SH-SY5Y (cell line): Measurements from ENCODE around the gene FOXK1.

Experiments used
- GATA2 ChIP-seq: IDR thresholded peaks from 2 replicates; pipeline ENCODE4 v1.6.1; 2011; ENCODE audit warnings: mild to moderate bottlenecking, low read depth, low read length
- GATA3 ChIP-seq: IDR thresholded peaks from 2 replicates; pipeline ENCODE4 v1.6.1; 2011; ENCODE audit warnings: low read depth, mild to moderate bottlenecking, low read length, moderate library complexity

Gene FOXK1

GRCh38 chr7:4706384-4707216 is 24.5 kb downstream of the FOXK1 start:
- TF ChIP-seq GATA3 (no peak), GATA2 (no peak)

DNA sequence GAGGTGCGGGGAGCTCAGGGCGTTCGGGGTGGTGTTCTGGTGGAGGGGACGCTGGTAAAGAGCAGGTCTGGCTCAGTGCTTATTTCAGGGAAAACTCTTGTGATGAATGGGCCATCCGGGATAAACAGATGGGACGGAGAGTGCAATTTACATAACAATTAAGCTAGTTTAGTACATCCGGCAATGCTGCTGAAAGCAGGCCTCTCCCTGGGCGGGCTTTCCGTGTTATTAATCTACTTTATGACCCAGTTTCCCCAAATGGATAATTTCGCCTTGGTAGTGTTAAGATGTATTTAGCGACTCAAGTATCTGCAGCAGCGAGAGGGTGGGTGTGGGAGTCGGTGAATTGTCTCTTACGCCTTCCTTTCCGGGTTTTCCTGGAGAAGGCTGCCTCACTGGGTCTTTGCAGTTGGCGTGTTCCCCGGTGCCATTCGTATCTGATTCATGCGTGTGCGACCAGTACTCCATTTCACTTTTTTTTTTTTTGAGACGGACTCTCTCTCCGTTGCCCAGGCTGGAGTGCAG is 25.2 kb downstream of the FOXK1 start:
- no peak for TF ChIP-seq GATA2

GRCh38 chr7:4707980-4708411 is 25.9 kb downstream of the FOXK1 start:
- TF ChIP-seq GATA3: no peak
- TF ChIP-seq GATA2: no peak

DNA sequence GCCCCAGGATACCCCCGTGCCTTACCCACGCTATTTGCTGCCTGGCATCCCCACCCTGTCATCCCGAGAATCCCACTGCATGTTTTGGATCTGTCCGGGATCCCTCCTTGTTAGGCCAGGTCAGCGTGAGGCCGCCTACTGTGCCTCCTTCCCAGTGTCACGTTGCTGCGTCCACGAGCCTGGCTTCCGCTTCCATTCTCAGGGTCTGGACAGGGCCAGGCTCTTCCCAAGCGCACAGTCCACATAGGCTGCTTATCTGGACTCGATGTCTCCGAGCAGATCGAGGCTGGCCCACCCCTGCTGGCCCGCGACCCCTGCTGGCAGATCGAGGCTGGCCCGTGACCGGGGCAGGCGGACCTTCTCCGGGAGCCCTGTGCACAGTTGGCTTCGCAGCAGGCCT is 27.1 kb downstream of the FOXK1 start:
- TF ChIP-seq GATA2: no peak
- TF ChIP-seq GATA3: no peak

GRCh38 chr7:4711093-4711492 is 29.0 kb downstream of the FOXK1 start:
- no peak for TF ChIP-seq GATA2
- TF ChIP-seq GATA3: no peak

DNA sequence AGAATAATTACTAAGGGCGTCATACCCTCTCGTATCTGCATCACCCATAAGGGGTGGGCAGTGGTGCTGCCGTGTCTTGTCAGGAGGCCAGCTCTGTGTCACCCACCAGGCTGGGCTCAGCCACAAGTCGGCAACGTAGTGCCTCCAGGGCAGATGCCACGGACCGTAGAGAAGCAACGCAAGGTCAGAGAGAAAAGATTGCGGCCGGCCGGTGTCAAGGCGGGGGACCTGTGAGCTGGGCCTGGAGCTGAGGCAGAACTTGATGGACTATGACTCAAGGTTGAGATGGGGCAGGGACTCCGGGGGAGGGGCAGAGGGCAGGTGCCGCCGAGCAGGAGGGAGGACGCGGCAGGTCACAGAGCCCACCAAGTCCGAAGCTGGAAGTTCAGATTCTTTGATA is 29.5 kb downstream of the FOXK1 start:
- TF ChIP-seq GATA3 (no peak), GATA2 (no peak)

DNA sequence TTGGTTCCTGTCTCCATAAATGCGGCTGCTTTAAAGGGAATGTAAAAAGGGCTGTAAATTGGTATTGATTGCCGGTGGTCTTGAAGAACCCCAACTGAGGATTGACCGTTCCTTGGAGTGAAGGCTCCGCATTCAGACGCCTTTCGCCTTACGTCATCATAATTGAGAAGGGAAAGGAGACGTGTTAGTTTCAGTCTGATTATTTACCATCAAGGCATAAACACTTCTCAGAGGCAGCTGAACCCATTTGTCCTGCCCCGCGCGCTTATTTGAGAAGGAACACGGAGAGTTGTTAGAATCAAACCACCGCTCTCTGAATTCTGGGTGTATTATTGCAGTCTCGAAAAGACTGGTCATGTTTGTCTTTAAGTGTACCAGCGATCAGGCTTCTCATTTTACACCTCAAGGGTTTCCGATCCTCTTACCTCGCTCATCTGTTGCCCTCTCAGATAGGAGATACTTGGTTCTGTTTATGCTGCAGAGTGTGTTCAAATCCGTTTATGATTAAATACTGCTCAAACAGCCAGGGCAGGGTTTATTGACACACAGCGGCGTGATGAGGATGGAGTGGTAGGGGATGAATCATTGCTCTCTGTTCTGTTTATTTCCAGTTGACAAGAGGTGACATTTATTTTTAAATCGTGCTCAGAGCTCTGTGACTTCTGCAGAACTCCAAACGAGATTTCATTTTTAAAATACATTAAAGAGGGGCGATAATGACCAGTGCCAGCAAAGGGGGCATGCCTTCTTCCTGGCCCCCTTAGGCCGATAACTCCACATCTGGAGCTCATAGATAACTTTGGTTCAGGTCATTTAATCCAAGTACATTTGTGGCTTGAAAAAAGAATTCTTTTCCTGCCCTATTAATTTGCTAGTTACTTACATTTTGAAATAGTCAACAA is 30.4 kb downstream of the FOXK1 start:
- TF ChIP-seq GATA3 (no peak), GATA2 (no peak)

- no peak for TF ChIP-seq GATA2
- no peak for TF ChIP-seq GATA3
These were observed 31.2 kb downstream of the FOXK1 start for GRCh38 chr7:4713183-4713784.

DNA sequence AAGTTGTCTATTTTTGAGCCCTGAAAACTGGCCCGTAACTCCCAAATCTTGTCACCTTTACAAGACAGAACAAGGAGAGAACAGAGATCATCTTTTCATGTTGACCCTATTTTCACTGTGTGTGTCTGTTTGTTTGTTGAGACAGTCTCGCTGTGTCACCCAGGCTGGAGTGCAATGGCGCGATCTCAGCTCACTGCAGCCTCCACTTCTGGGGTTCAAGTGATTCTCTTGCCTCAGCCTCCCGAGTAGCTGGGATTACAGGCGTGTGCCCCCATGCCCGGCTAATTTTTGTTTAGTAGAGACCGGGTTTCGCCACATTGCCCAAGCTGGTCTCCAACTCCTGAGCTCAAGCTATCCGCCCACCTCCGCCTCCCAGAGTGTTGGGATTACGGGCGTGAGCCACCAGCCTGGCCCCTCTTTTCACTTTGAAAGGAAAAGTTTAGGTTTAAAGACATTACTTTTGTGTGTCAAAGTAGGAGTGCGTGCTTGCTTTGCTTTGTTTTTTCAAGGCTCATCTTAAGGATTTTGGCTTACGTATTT is 32.1 kb downstream of the FOXK1 start:
- no peak for TF ChIP-seq GATA3
- TF ChIP-seq GATA2: no peak

DNA sequence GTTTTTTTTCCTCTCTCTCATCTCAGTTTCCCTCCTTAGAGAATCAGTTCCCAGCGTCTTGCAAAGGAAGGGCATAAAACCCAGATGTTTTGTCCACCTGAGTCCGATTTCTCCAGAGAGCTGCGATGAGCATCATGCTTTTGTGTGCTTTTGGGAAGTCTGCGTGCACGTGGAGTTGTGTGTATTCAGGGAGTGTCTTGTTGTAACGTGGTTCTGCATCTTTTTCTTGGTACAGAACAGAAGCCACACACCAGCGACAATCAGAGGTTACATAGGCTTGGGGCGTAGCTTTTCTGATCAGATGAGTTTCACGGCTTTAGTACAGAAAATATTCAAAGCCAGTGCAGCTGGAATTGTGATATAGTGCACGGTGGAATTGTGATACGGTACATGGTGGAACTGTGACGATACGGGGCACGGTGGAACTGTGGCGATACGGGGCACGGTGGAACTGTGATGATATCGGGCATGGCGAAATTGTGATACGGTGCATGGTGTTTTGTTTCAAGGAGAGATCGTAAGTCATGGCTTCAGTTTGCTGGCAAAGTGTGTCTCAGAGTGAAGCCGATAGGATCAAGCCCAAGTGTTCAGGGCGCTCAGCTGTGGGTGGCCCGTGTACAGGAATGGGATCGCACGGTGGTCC is 32.8 kb downstream of the FOXK1 start:
- TF ChIP-seq GATA3: no peak
- no peak for TF ChIP-seq GATA2

GRCh38 chr7:4715410-4715776 is 33.3 kb downstream of the FOXK1 start:
- no peak for TF ChIP-seq GATA3
- TF ChIP-seq GATA2: no peak

DNA sequence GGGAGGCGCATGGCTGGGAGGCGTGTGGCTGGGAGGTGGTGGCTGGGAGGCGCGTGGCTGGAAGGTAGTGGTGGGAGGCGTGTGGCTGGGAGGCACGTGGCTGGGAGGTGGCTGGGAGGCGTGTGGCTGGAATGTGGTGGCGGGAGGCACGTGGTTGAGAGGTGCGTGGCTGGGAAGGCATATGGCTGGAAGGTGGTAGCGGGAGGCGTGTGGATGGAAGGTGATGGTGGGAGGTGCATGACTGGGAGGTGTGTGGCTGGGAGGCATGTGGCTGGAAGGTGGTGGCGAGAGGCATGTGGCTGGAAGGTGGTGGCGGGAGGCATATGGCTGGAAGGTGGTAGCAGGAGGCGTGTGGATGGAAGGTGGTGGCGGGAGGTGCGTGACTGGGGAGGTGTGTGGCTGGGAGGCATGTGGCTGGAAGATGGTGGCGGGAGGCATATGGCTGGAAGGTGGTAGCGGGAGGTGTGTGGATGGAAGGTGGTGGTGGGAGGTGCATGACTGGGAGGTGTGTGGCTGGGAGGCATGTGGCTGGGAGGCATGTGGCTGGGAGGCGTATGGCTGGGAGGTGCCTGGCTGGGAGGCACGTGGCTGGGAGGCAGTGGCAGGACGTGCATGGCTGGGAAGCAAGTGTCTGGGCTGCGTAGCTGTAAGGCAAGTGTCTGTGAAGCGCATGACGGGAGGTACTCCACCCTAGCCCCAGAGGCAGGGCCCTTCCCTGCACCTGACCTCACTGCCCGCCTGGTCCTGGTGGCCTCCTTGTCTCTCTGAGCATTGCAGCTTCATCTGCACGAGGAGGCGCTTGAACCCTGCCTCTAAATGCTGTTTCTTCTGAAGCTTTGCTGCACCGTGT is 35.1 kb downstream of the FOXK1 start:
- TF ChIP-seq GATA2: no peak
- no peak for TF ChIP-seq GATA3

GRCh38 chr7:4718075-4718474 is 36.0 kb downstream of the FOXK1 start:
- no peak for TF ChIP-seq GATA3
